Muscle of arm (tissue), 12 donors: ENCODE measurements around the gene IL7R. TPM values are rescaled to one million over a fixed set of nuclear protein-coding genes. Genes with fewer than 3 reads are reported as not detected.
A peak's percentile ranks its signal among the peaks of the same experiment; 100 is the strongest.

Experiments used
- DNase-seq: peaks from one replicate; pipeline ENCODE4 v3.0.0-alpha.2; 2013
- polyA plus RNA-seq, 12 donors: library from polyadenylated mRNA; unstranded; fragments of 120-200 nt; gene quantifications; one replicate each; pipeline ENCODE4 v1.2.1, GENCODE V29; 2013; ENCODE audit not compliant: insufficient read length in 12 of 12

The IL7R gene
- polyA plus RNA-seq, 12 donors, result 1.7 to 7.4 (median 2.8) TPM; not detected in 1

DNA sequence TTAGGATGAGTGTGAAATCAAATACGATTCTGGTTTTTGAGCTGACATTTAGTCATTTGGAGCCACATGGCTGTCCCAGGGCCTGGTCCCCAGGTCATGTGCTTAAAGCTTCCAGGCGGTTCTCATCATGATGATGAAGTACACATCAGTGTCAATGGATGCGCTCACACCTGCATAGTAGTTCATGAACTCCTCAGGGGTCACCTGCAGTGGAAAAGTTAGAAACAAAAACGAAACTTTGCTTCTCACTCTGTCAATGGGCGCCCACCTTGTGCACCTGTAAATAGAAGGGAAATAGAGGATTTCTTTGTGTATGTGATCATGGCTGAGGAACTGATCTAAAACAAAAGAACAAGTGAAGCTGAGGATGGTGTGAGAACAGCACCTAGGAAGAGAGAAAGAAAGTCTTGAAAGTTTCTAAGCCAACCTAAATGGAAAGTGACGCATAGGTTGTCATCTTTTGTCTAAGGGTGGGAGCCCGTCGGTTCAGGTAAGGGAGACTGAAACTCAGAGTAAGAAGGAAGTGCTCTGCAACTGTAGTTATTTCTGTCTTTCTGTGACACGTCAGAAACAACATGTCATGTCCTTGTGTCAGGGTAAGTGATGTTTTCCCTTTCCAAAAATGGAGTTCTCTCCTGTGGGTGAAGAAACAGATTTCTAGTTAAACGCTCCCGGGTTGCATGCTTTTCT, 47.9 kb downstream of the IL7R start:
- DNase-seq, result no peak

DNA sequence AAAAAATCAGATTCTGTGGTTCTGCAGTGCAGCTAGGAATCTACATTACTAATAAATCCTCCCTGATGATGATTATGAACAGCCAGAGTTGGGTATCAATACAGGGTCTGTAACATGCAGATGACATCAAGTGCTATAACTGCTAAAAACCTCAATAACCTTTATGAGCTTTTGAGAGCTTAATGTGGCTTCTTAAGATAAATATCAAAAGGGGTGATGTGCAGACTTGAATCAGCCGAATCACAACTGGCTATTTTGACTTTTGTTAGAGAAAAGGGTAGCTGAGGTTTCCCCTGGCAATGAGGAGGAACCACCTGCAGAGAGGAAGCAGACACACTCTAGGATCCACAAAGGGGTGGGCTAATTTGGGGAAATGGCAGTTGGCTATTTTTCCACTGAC, 51.5 kb downstream of the IL7R start:
- DNase-seq, result no peak

DNA sequence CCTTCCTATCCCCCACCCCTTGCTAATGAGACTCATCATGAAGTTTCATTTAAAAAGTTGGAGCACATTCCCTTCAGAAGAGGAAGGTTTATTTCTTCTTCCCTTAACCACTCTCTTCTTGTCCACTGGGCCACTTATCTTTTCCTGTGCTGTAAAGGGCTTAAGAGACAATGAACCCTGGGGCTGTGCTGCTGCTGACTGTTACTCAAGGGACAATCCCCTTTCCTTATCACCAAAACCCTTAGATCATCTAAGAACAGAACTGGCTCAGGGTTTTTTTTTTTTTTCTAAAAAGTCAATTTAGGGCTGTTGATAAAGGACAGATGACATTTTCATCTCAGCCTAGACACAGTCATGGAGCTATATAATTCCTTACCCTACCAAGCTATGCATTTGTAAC, 52.1 kb downstream of the IL7R start:
- DNase-seq, result no peak

DNA sequence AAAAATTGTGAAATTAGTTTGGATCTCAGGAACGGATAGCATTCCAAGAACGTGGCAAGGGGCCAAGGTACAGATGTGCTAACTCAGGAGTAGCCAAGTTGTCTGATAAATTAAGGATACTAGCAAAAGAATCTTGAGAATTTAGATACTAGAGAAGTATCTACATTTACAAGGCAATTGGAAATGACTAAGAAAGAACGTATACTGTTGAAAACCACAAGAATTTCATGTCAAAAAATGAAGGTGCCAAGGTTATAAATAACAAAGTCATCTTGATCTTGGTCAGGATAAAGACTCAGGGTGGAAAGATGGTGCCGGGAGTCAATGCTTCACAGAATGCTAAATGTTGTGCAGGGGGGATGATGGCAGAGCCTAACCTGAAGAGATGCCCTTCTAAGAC, 62.5 kb downstream of the IL7R start:
- DNase-seq, result no peak

DNA sequence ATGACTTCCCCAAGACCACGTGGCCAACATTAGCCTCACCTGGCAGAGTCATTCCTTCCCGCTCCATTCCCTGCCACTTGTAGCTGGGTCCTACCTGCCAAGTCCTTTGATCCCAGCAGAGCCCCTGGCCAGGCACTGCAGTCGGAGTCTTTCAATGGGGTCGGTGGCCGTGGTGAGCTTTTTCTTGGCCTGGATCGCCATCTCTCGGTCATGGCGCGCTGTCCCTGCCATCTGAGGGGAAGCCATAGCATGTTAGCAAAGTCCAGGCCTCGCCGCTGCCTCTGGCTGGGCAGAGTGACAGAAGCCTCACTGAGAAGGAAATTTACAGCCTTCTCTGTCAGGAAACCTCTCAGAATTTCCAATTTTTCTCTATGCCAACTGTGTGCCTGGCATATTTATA, 64.2 kb downstream of the IL7R start:
- no peak for DNase-seq

DNA sequence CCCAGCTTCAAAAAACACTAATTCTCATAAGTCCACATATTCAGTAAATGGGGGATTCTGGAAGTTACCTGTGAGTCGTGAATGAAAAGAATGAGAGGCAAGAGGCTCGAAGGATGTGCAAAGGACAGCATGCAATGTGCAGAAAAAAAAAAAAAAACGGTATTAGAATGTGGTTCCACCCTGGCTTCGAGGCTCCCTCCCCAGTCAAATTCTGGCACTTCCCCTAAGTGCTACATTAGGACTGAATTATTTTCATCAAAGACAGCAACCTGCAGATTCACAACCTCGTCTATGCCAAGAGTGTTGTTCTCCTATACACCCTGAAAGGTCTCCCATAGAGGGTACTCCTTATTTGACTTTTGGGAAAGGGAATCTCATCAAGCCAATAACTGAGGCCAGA, 65.2 kb downstream of the IL7R start:
- DNase-seq, result no peak

DNA sequence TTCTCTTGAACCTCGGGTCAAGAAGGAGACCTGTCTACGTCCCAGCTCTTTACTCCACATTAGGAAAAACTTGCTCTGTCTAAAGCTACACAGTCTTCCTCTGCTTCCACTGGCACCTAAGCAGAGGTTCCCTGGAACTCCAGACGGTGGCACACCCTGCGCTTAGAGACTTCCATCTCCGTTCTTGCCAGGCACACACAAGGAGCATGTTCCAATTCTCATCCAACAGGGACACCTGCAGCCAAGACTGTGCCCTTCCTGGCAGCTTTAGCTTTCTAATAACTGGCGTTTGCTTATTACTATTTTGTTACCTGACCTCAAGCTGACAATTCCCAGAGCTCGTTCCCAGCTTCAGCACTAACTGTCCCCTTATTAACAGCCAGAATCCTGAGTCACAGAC, 65.8 kb downstream of the IL7R start:
- DNase-seq, result no peak

DNA sequence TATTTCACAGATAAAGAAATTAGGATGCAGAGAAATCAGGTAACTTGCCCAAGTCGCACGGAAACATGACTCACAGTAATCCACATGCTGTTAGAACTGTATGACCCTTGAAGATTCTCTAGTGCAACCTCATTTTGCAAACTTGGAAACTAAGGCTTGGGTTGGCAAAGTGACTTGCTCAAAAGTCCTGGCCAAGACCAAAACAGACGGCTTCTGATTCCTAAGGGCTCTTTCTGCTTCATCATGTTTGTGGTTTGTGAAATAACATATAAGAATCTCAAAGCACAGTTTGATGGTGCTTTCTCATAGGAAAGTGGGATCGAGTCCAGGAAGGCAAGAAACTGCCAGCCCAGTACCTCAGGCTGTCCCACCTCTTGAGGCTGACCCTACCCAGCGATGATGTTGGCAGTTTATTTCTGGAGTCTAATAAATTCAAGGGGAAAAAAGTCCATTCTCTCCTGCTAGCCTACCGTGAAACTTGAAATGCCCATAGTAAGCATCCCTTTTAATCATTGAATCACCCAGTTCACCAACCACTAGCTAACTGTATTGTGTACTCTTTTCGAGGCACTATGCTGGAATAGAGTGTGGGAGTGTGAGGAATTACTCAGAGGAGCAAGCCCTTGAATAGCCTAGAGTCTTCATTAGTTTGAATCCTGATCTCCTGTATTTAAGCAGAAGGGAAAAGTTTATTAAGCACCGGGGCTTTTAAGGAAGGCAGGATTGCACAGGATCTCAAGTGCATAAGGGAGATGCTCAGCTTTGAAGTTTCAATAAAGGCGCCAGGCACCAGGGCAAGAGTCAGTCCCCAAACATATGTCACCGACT, 67.6 kb downstream of the IL7R start:
- DNase-seq, result no peak

DNA sequence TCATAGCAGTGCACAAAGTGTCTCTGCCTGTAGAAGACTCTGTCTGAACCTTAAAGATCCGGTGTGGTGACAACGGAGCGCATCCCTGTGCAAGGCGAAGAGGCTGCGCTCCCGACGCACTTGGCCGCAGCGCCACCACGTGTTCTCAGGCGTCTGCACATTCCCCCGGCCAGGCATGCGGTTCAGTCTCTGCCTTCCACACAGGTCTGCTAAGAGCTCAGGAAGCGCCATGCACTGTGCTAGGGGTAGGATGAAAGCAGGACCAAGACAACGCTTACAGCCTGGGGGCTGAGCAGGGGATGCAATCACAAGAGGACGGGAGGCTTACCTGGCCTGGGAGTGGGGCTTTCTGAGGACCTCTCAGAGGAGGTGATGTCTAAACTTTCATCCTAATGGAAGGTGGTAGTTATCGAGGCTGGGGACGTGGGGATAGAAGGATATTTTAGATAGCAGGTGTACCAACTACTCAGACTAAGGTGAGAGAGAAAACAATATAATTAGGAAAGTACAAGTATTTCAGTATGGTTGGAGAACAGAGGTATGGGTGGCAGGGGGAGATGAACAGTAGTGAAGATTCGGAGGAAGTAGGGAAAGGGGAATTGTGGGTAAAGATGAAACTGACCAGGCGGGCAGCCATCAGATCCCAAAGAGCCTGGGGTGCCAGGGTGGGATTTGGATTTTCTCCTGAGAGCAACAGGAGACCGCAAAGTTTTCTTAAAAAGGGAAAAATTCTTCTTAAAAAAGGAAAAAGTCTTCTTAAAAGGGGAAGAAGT, 68.4 kb downstream of the IL7R start:
- peak; percentile 60 for DNase-seq

DNA sequence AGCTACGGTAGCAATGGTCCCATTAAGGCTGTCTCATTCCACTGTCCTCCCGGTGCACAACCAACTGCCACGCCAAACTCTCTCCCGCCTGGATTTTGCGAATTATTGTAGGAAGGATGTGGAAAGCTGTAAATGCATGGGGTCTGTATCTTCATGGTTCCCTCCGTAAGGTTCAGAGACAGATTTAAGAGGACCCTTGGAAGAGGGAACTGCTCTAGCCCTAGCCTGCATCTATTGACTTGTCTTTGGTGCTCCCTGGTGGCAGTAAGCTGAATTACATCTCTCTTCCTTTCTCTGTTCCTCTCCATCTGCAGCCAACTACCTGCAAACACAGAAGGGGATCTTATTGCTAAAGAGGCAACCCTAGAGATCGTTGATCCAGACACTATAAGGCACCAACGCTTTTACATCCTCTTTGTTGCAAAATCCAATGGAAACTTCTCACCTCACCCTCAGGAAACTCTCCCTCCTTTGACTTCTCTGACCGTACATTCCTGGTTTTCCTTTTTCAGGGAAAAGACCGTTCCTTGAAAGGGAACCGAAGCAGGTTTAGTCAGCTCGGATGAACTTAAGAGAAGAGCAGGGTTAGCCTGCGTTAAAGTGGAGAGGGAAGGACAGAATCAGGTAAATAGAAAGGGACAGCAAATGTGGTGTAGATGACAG, 69.8 kb downstream of the IL7R start:
- peak; percentile 61 for DNase-seq

Other genes starting within 250 kb of the IL7R start
- gene SPEF2, start 239.0 kb upstream of the IL7R start, polyA plus RNA-seq, result 10 to 100 TPM in 6 of 12 donors, 1 to 10 TPM in 5, not detected in 1; 4.8 to 23.2 (median 11.1) TPM
- gene CAPSL, start 81.7 kb downstream of the IL7R start, polyA plus RNA-seq, result not detected
- gene UGT3A1, start 134.5 kb downstream of the IL7R start, polyA plus RNA-seq, result 10 to 100 TPM in 10 of 12 donors, 1 to 10 TPM in 1, not detected in 1; 8.2 to 55.4 (median 34.7) TPM
- 1 to 10 TPM in 3 of 12 donors, under 1 TPM in 7, not detected in 2; 0.25 to 1.7 (median 0.66) TPM for gene UGT3A2, start 210.0 kb downstream of the IL7R start, polyA plus RNA-seq